Activated CD4-positive, alpha-beta T cell treated with anti-CD3 and anti-CD28 coated beads, Interleukin-2, amount 50 U/mL, for 16 hours (primary cell): ENCODE measurements around the gene CCDC107.
A peak's percentile ranks its signal among the peaks of the same experiment; 100 is the strongest.
"Not testable (repeated sequence)": the region's sequence is repeated elsewhere in the genome, so short reads cannot be mapped to it uniquely, and the experiment has no call there.

ENCODE experiments used
- DNase-seq: peaks from one replicate; pipeline ENCODE4 v3.0.0-alpha.2; 2020

CCDC107 gene, protein sequence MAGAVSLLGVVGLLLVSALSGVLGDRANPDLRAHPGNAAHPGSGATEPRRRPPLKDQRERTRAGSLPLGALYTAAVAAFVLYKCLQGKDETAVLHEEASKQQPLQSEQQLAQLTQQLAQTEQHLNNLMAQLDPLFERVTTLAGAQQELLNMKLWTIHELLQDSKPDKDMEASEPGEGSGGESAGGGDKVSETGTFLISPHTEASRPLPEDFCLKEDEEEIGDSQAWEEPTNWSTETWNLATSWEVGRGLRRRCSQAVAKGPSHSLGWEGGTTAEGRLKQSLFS

DNA sequence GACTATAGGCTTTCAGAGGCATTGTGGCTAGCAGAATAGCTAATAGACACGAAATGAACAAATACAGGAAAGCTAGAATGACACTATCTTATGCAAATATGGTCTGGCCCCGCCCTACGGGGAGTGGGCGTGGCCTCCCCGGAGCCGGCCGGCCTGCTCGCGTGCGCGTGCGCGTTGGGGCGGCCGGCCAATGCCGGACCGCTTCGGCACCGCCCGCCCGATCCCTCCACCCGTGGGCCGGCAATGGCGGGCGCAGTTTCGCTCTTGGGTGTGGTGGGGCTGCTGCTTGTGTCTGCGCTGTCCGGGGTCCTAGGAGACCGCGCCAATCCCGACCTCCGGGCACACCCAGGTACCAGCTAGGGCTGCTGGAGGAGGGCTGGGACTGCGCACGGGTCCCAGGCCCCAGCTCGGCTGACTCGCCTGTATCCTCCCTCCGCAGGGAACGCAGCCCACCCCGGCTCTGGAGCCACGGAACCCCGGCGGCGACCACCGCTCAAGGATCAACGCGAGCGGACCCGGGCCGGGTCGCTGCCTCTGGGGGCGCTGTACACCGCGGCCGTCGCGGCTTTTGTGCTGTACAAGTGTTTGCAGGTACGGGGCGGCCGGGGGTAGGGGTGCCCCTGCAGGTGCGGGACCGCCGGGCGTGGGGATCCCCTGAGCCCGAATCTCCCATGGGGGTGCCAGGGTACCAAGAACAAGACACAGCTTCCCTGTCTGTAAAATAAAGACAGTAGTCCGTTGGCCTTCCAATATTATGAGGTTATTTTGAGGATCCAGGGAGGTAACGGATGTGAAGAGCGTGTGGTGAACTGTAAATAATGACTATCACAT is at the start of gene CCDC107:
Gene CCDC107 (plus strand): TSS at position 156 of the 831 bp plus-strand sequence. CDS start 88 bp downstream, at position 244.
- DNase-seq, result peak; percentile 86

DNA sequence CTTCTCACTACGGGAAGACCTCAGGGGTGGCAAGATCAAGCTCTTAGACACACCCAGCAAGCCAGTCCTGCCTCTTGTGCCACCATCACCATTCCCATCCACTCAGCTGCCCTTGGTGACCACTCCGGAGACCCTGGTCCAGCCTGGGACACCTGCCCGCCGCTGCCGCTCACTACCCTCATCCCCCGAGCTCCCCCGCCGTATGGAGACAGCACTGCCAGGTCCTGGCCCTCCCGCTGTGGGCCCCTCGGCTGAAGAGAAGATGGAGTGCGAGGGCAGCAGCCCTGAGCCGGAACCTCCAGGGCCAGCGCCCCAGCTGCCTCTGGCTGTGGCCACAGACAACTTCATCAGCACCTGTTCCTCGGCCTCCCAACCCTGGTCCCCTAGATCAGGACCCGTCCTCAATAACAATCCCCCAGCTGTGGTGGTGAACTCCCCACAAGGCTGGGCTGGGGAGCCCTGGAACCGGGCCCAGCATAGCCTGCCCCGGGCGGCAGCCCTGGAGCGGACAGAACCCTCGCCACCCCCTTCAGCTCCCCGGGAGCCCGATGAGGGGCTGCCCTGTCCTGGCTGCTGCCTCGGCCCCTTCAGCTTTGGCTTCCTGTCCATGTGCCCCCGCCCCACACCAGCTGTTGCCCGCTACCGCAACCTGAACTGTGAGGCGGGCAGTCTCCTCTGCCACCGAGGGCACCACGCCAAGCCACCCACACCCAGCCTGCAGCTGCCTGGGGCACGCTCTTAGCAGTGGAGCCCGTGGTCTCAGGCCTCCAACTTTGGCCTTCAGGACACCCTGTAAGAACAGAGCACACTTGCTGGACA is 48.9 kb upstream of the CCDC107 start:
- no peak for DNase-seq

DNA sequence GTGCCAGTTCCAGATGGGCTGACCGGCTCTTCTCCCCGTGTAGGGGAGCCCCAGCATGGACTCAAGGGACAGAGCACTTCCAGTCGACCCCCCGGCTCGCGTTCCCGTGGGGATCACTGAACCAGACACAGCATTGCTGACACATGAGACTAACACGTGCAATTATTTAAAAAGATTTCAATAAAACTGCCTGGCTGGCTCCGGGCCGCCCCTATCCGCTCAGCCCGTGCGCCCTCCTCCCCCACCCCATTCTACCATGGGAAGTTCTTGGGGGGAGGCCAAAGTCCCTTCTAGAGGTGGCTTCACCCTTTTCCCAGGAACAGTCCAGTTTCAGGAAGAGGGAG is 48.3 kb upstream of the CCDC107 start:
- no peak for DNase-seq

DNA sequence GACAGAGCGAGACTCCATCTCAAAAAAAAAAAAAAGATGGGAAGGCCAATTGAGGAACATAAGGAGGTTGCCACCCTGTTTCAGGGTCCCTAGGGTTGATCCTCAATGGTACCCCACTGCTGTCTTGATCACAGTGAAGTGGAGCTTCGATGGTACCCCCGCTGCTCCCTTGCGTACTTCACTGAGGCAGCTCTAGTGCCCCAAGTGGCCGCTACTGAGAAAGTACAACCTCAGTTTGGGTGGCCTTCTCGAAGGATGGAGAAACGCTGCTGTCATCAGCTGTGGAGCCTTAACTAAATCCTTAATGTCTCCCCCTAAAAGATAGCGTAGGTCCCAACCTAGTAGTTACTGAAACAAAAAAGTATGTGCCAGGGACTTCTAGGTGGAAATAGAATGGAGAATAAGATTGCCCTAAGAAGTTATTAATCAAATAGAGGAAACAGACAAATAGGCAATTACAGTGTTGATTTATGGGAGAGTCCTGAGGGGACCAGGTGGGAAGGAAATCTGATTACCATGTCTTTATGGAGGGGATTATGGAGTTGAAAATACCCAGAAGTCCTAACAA is 46.8 kb upstream of the CCDC107 start:
- peak; percentile 64 for DNase-seq

DNA sequence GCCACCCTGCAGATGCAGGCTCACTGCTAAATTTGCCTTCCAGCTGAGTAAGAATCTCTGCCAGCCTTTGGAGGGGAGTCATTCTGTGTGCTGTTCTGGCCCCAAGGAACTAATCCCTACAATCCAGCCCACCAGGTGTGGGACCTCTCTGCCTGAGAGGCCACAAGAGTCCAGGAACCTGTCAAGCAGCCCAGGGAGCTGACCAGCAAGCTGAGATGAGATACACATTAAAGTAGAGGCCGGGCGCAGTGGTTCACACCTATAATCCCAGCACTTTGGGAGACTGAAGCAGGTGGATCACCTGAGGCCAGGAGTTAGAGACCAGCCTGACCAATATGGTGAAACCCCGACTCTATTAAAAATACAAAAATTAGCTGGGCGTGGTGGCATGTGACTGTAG is 46.0 kb upstream of the CCDC107 start:
- not testable (repeated sequence) for DNase-seq

DNA sequence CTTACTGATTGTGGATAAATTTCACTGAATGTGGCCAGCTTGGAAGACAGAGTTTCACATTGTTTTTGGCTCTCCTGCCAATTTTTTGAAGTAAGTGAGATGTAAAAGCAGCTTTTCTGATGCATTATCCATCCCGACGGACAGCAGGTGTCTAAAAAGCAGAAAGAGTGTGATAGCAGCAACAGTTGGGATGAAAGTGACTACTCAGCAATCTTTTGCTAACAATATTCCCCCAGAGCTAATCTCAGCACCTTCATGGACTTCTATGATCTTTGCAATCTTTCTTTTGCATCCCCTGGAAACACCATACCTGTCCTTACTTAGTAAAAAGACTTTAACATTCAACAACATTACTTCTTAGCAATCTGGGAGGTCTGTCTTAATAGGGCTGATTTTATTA is 45.2 kb upstream of the CCDC107 start:
- DNase-seq, result no peak

DNA sequence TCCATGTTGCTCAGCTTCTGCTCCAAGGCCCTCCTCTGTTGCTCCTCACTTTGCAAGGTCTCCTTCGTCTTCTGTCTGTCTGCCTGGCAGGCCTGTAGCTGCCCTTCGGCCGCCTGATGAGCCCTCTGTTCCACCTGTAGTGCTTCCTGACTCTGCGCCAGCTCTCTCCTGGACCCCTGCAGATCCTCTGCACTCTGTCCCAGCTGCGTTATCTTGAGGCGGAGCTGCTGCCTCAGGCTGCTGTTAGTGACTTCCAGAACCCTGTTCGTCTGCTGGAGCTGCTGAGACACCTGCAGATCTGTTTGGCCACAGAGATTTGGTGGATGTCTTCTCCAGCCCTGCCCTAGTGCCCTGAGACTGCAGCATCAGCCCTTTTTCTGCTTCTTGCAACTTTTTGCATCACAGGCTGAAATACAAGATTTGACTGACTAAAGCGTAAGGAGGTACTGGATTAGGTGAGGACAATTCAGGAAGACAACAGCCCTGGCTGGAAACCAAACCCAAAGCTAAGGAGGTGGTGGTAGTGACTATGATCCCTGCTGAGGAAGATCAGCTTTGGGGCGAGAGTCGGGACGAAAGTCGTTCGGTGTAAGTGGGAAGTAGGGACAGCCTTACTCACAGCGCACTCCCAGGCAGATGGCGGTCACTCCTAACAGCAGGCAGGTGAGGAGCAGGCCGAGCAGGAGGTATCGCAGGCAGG is 42.0 kb upstream of the CCDC107 start:
- no peak for DNase-seq

DNA sequence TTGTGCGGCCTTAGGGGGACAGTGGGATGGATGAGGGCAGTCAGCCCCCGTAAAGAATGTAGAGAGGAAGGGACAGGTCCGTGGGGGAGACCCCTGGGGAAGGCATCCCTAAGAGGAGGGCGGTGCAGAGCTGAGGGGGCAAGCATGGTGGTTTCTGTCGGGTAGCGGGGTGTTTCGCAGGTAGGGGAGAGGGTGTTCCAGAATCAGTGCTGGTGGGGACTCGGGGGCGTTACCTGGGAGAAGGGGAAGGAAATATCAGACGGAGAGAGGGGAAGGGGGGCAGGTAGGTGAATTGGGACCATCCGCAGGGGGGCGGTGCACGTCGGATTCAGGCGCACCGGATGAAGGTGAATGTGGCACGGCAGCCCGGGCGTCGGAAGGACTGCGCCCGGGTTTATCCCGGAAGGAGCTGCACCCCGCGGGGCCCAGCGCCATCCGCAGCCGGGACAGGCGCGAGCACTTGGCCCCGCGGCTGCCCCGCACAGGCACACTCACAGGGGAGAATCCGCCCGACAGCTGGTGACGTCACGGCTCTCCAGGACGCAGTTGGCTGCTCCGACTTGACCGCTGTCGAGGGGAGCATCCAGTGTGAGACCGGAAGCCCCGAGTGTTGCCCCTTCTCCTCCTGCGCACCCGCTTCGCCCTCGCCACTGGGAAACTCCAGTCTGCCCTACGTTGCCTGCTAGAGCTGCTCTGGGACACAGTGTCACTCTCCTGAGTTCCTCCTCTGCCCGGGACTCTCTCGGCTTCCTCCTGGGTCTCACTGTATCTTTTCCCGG is 41.2 kb upstream of the CCDC107 start:
- DNase-seq, result peak; percentile 72

DNA sequence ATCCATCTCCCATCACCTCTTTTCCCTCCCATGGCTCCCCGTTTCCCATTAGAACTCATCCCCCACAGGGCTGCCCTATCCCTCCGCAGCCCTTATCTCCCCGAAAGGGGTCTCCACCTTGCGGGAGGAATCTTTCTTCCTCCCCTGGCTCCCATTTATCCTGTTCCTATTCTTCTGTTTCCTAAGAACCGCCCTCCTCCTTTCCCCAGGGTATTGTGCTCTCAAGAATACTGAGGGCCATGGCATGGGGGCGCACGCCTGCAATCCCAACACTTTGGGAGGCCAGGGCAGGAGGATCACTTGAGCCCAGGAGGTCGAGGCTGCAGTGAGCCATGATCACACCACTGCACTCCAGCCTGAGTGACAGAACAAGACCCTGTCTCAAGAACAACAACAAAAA is 40.5 kb upstream of the CCDC107 start:
- DNase-seq, result no peak

DNA sequence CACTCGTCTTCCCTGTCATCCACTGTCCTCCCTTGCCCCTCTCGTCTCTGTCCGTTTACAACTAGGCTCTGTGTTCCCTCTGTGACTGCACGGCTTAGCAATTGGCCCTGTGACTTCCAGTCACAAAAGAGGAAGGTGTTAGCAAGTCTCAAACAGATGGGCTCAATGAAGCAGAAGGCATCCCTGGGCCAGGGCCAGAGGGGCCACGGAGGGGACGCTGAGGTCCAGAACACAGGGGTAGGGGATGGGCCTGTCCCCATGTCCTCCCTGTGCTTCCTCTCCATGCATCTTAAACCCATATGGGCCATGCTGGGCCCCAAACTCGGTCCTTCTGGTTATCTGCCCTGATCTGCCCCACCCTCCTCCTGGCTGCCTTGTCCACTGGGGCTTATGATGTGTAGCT is 39.8 kb upstream of the CCDC107 start, which contains the start of gene CD72:
Gene CD72 (minus strand): TSS at position 89 of the 403 bp plus-strand sequence. CDS start 110 bp downstream, outside the sequence.
- DNase-seq, result no peak

DNA sequence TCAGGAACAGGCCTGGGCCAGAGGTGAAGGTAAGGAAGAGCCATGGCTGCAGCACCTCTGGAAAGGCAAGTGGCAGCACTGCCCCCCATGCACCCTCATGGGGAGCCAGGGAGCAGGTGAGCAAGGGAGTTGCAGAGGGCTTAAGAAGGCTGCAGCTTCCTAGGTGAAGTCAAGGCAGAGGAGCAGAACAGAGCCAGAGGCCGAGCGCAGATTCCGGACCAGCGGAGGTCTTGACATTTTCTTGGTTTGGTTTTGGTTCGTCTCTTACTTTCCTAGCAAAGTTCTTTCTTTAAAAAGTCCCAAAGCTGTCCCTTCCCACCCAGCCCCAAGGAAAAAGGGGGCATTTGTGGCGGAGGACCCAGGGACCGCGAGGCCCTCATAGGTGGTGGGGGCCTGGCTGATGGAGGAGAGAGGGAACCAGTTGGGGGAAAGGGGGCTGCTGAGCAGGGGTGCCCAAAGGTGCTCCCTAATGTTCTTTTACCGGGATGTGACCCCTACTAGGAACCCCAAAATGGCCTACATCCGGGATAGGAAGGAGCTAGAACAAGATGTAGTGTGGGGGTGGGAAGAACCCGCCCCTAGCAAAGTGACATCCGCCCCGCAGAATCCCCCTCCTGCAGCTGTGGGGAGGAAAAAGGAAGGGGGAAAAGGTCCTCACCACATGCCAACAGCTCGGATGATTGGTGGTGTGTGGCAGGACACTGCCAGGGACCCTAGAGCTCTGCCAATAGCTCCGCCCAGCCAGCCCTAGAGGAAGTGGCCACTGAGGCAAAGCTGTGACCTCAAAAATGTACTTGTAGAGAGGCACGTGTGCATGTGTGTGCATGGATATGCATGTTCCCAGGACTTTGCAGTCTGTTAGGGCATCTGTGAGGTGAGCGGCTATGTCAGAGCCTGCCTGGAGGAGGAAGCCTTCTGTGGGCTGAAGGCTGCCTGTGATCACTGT is 39.0 kb upstream of the CCDC107 start:
- DNase-seq, result peak; percentile 50

DNA sequence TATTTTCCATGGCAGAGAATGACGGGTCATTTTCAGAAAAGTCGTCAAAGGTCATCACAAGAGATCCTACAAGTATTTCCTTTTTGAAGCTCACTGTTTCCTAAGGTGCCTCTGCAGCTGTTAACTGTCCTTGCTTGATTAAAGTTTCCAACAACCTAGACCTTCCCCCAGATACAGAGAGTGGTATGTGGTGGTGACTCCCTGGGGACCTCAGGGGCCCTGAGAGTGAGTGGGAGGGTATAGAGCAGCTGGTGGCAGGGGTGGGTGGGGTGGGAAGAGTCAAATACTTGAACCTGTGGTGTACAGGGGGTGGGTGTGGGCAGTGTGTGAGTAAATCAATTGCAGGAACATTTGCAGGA is 38.3 kb upstream of the CCDC107 start:
- no peak for DNase-seq

DNA sequence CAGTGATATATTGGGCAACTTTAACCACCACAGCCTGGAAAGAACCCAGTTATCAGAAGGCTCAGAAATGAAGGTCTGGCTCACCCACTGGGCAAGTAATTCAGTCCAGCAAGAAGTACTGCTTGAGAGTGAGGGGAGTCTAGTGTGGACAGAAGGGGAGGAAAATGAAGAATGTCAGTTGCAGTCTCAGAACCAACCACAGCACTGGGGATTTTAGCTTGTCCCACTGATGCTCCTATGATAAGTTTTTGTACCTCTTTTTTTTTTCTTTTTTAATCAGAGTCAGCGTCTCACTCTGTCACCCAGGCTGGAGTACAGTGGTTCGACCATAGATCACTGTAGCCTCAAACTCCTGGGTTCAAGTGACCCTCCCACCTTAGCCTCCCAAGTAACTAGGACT is 30.5 kb upstream of the CCDC107 start:
- no peak for DNase-seq

DNA sequence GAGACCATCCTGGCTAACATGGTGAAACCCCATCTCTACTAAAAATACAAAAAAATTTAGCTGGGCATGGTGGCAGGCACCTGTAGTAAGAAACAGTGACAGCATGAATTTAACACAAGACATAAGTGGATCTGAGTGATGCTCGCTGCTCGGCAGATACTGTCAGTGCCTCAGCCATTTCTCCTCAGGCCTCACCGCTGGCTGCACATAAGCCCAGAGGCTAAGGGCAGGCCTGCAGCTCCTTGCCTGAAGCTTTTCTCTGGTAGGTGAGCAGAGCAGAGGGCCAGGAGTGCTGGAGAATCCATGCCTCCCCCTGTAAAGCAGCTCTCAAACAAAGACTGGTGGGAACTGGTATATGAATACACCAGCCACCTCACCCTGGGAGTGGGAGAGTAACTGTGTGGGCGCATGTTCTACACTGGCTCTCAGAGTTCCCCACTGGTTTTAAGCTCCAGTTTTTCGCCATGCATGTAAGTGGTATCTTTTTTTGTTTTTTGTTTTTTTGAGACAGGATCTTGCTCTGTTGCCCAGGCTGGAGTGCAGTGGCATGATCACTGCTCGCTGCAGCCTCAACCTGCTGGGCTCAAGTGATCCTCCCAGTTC is 29.6 kb upstream of the CCDC107 start:
- DNase-seq, result no peak

DNA sequence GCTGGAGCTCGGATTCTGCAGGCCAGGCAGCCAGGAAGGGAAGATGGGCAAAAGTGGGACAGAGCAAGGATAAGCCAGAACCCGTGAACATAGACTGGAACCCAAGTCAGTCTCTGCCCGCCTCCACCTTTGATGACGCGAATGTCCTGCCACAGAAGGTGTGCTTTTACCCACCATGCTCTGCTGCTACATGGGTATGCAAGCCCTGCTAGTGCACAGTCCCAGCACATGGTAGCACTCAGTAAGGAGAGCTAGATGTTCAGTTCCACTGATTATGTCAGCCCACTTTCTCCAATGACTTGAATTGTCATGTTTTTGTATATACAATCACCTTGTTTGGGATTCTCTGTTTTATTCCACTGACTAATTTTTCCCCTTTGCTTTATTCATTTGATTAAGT is 28.5 kb upstream of the CCDC107 start:
- no peak for DNase-seq

DNA sequence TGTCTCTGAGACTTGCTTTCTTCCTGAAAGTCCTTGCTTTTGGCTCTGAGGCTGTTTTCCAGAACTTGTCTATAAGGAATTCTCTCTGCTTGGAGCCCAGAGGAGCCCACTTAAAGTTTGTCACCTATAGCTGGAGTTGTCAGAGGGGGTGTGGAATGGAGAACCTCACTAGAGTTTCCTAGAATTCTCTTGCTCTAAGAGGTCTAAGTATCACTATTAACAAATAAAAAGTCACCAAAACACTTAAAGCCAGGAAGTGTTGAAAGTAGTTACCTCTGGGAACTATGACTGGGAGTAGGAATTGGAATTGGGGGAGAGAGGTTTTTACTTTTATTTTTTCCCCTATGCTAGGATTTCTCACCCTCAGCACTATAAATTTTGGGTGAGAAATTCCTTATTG is 22.4 kb upstream of the CCDC107 start:
- DNase-seq, result no peak

DNA sequence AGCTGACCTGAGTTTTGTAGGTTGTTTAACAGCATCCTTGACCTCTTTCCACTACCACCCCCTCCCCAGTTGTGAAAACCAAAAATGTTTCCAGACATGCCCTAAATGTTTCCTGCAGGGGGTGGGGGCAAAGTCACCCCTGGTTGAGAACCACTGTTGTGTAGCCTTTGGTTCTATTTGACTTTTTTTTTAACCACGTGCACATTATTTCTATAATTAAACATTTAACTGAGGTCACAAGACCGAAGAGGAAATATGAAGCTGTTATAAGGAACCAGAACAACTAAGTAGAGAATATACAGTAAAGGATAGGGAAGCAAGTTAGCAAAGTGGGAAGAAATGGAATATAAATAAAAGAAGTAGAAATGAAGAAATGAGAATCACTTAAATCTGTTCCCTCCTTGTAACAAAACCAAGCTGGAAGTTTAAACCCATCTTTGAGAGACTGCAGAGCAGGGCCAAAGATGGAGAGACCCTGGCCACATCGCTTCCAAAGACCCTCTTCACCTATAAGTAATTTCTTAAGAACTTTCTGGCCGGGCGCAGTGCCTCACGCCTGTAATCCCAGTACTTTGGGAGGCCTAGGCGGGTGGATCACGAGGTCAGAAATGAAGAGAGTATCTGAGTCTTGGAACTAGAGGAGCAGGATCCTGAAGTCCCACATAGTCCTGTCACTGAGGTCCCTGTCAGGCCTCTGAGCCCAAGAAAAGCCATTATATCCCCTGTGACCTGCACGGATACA is 21.8 kb upstream of the CCDC107 start:
- no peak for DNase-seq

DNA sequence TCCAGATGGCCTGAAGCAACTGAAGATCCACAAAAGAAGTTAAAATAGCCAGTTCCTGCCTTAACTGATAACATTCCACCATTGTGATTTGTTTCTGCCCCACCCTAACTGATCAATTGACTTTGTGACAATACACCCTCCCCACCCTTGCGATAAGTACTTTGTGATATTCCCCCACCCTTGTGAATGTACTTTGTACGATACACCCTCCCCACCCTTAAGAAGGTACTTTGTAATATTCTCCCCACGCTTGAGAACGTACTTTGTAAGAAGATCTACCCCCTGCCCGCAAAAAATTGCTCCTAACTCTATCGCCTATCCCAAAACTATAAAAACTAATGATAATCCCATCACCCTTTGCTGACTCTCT is 21.2 kb upstream of the CCDC107 start:
- DNase-seq, result not testable (repeated sequence)

DNA sequence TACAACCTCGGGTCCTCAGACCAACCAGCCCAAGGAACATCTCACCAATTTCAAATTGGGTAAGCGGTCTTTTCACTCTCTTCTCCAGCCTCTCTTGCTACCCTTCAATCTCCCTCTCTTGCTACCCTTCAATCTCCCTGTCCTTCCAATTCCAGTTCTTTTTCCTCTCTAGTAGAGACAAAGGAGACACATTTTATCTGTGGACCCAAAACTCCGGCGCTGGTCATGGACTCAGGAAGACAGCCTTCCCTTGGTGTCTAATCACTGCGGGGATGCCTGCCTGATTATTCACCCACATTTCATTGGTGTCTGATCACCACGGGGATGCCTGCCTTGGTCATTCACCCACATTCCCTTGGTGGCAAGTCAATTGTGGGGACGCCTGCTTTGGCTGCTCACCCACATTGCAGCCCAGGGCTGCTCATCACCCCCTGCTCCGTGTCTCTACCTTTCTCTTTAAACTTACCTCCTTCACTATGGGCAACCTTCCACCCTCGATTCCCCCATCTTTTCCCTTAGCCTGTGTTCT is 20.6 kb upstream of the CCDC107 start:
- DNase-seq, result not testable (repeated sequence)
